D721Med (cell line): ENCODE results near the gene TBKBP1.

Experiments
- DNase-seq: peaks from one replicate; pipeline ENCODE4 v3.0.0; 2011; ENCODE audit warnings: low spot score; ENCODE audit not compliant: insufficient read length
- FAIRE-seq: peaks from 2 replicates; lab custom pipeline; 2011; peaks lifted over from hg19 to GRCh38; lab: Jason Lieb, UNC
- CTCF ChIP-seq: IDR thresholded peaks from 2 replicates; pipeline ENCODE4 v1.5.1; 2012; ENCODE audit warnings: mild to moderate bottlenecking, control low read depth; ENCODE audit not compliant: insufficient read depth; ENCODE audit errors: missing control alignments

The TBKBP1 gene

GRCh38 chr17:47651704-47652103 lies 42.3 kb upstream of the TBKBP1 start:
- TF ChIP-seq CTCF, result no peak
- FAIRE-seq (no peak), DNase-seq (no peak)

GRCh38 chr17:47652570-47652969 lies 41.4 kb upstream of the TBKBP1 start:
- no peak for TF ChIP-seq CTCF
- no peak for FAIRE-seq
- no peak for DNase-seq

GRCh38 chr17:47653442-47653841 lies 40.5 kb upstream of the TBKBP1 start:
- no peak for TF ChIP-seq CTCF
- FAIRE-seq (no peak), DNase-seq (no peak)

GRCh38 chr17:47654991-47655390 lies 39.0 kb upstream of the TBKBP1 start:
- DNase-seq, result no peak
- no peak for FAIRE-seq
- no peak for TF ChIP-seq CTCF

- FAIRE-seq, result no peak
- TF ChIP-seq CTCF, result no peak
- DNase-seq, result no peak
Measured at GRCh38 chr17:47660064-47660492, 33.9 kb upstream of the TBKBP1 start.

GRCh38 chr17:47663912-47664623 lies 29.9 kb upstream of the TBKBP1 start:
- FAIRE-seq (no peak), DNase-seq (no peak)
- TF ChIP-seq CTCF, result peak; percentile 94

- no peak for FAIRE-seq
- no peak for TF ChIP-seq CTCF
Measured at GRCh38 chr17:47664624-47664941, 29.4 kb upstream of the TBKBP1 start.

More at GRCh38 chr17:47664624-47664941, 29.4 kb upstream of the TBKBP1 start:
- DNase-seq, result no peak
